Measurements from ENCODE around the gene CHP1. TPM values are rescaled to one million over a fixed set of nuclear protein-coding genes. Genes with fewer than 3 reads are reported as not detected.

Gene CHP1
- polyA plus RNA-seq, 3 donors = 57.2 to 67.2 (median 58.8) TPM

GRCh38 chr15:41256103-41256502, 25.0 kb downstream of the CHP1 start:
- H3K4me3 ChIP-seq (replicated peaks in 1 of 3; ENCODE audit: low read depth in 2 of 3, low read length in 3 of 3) = no peak overlapping the region
- DNase-seq = no peak
- H3K79me2 ChIP-seq (ENCODE audit: insufficient read depth, low read length) = no peaks in the 10 kb centered on the region
- no peaks in the 10 kb centered on the region for H3K9me3 Mint-ChIP-seq
- peaks cover 28% of the 10 kb centered on the region for H3K4me1 Mint-ChIP-seq
- no peak overlapping the region for H2AFZ ChIP-seq (ENCODE audit: insufficient read depth, low read depth, low read length, poor library complexity, severe bottlenecking)
- intact Hi-C loops (cut with micrococcal nuclease) = no loop called here
- no peak overlapping the region for H3K4me2 ChIP-seq (replicated peaks; ENCODE audit: extremely low read depth, low read length, poor library complexity, severe bottlenecking)
- peaks cover 47 to 76% of the 10 kb centered on the region in 2 donors for H3K36me3 Mint-ChIP-seq
- no peaks in the 10 kb centered on the region for H3K9me3 ChIP-seq (replicated peaks in 1 of 2; ENCODE audit: control insufficient read depth in 1 of 2, insufficient read depth in 1 of 2, low read length in 2 of 2)
- H3K36me3 ChIP-seq (replicated peaks in 1 of 2; ENCODE audit: control insufficient read depth in 1 of 2, insufficient read depth in 2 of 2, low read length in 2 of 2) = peaks cover 51 to 78% of the 10 kb centered on the region in 2 donors
- no peak overlapping the region for H3K9ac ChIP-seq (ENCODE audit: insufficient read depth, low read length, poor library complexity, severe bottlenecking)
- H3K27me3 Mint-ChIP-seq (ENCODE audit: low read depth in 3 of 3) = peaks cover 0 to 2% (median 0%) of the 10 kb centered on the region in 3 donors
- H3K27me3 ChIP-seq (ENCODE audit: control insufficient read depth in 2 of 2, insufficient read depth in 2 of 2, low read length in 2 of 2) = no peaks in the 10 kb centered on the region
- H3K4me3 Mint-ChIP-seq = no peak overlapping the region
- no peak overlapping the region for H3K27ac Mint-ChIP-seq
- H4K20me1 ChIP-seq (ENCODE audit: insufficient read depth, low read length) = no peaks in the 10 kb centered on the region
- 100% methylated on average over 1 of the region's 3 CpGs for WGBS (ENCODE audit: insufficient coverage)
- peaks cover 12 to 24% of the 10 kb centered on the region in 2 donors for H3K4me1 ChIP-seq (ENCODE audit: control insufficient read depth in 1 of 2, insufficient read depth in 2 of 2, low read length in 2 of 2)
- peak overlapping the region in 1 of 2 donors; percentile 4 for H3K27ac ChIP-seq (ENCODE audit: low read depth in 1 of 2, low read length in 2 of 2)
- TF ChIP-seq, protein P1, sequence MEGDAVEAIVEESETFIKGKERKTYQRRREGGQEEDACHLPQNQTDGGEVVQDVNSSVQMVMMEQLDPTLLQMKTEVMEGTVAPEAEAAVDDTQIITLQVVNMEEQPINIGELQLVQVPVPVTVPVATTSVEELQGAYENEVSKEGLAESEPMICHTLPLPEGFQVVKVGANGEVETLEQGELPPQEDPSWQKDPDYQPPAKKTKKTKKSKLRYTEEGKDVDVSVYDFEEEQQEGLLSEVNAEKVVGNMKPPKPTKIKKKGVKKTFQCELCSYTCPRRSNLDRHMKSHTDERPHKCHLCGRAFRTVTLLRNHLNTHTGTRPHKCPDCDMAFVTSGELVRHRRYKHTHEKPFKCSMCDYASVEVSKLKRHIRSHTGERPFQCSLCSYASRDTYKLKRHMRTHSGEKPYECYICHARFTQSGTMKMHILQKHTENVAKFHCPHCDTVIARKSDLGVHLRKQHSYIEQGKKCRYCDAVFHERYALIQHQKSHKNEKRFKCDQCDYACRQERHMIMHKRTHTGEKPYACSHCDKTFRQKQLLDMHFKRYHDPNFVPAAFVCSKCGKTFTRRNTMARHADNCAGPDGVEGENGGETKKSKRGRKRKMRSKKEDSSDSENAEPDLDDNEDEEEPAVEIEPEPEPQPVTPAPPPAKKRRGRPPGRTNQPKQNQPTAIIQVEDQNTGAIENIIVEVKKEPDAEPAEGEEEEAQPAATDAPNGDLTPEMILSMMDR (IDR thresholded peaks at IDR 0.05) = no peak

DNA sequence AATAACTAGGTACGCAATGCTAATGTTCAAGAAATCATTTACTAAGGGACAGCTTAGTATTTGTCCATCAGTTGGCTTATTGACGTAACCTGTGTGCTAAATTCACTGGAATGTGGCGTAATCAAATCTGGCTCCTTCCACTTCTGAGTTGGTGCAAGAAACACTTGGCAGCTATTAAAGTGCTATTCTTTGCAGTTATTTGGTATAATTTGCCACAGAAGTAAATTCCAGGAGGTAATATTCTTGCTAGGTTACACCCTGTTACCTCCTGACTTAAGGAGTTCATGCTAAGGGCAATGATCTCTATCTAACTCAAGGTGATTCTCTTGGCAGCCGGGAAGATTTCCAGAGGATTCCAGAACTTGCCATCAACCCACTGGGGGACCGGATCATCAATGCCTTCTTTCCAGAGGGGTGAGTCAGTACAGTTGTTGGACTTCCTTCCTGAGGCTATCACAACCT, 25.5 kb downstream of the CHP1 start:
- WGBS (ENCODE audit: insufficient coverage) = no CpG with 5 or more reads among the region's 5 CpGs
- peaks cover 28% of the 10 kb centered on the region for H3K4me1 Mint-ChIP-seq
- H3K4me1 ChIP-seq (ENCODE audit: control insufficient read depth in 1 of 2, insufficient read depth in 2 of 2, low read length in 2 of 2) = peaks cover 12 to 24% of the 10 kb centered on the region in 2 donors
- H3K27me3 ChIP-seq (ENCODE audit: control insufficient read depth in 2 of 2, insufficient read depth in 2 of 2, low read length in 2 of 2) = no peaks in the 10 kb centered on the region
- no peak overlapping the region for H3K27ac Mint-ChIP-seq
- peaks cover 48 to 78% of the 10 kb centered on the region in 2 donors for H3K36me3 ChIP-seq (replicated peaks in 1 of 2; ENCODE audit: control insufficient read depth in 1 of 2, insufficient read depth in 2 of 2, low read length in 2 of 2)
- no peaks in the 10 kb centered on the region for H3K9me3 ChIP-seq (replicated peaks in 1 of 2; ENCODE audit: control insufficient read depth in 1 of 2, insufficient read depth in 1 of 2, low read length in 2 of 2)
- H3K4me3 ChIP-seq (replicated peaks in 1 of 3; ENCODE audit: low read depth in 2 of 3, low read length in 3 of 3) = no peak overlapping the region
- H2AFZ ChIP-seq (ENCODE audit: insufficient read depth, low read depth, low read length, poor library complexity, severe bottlenecking) = no peak overlapping the region
- no peaks in the 10 kb centered on the region for H3K79me2 ChIP-seq (ENCODE audit: insufficient read depth, low read length)
- no peak overlapping the region for H3K4me3 Mint-ChIP-seq
- H3K27ac ChIP-seq (ENCODE audit: low read depth in 1 of 2, low read length in 2 of 2) = peak overlapping the region in 1 of 2 donors; percentile 4
- no peaks in the 10 kb centered on the region for H3K9me3 Mint-ChIP-seq
- peaks cover 42 to 76% of the 10 kb centered on the region in 2 donors for H3K36me3 Mint-ChIP-seq
- H3K4me2 ChIP-seq (replicated peaks; ENCODE audit: extremely low read depth, low read length, poor library complexity, severe bottlenecking) = no peak overlapping the region
- no peak overlapping the region for H3K9ac ChIP-seq (ENCODE audit: insufficient read depth, low read length, poor library complexity, severe bottlenecking)
- intact Hi-C loops (cut with micrococcal nuclease) = no loop called here
- no peaks in the 10 kb centered on the region for H4K20me1 ChIP-seq (ENCODE audit: insufficient read depth, low read length)
- TF ChIP-seq, protein P1 (IDR thresholded peaks at IDR 0.05) = no peak
- DNase-seq = no peak
- H3K27me3 Mint-ChIP-seq (ENCODE audit: low read depth in 3 of 3) = peaks cover 0 to 2% (median 0%) of the 10 kb centered on the region in 3 donors

Measured in CD14-positive monocyte (primary cell).